NCI-H82 treated with DMSO at 0.1 percent for 48 hours (cell line): ENCODE results near the gene UPK1B.
A peak's percentile ranks its signal among the peaks of the same experiment; 100 is the strongest.
"Not testable (repeated sequence)": the region's sequence is repeated elsewhere in the genome, so short reads cannot be mapped to it uniquely, and the experiment has no call there.

Source experiments
- DNase-seq: peaks from one replicate; lab custom pipeline; 2025; ENCODE audit not compliant: unreplicated experiment; lab: John Stamatoyannopoulos, UW

The UPK1B gene

GRCh38 chr3:119173325-119173724 lies at the start of gene UPK1B:
Gene UPK1B, plus strand, starts transcription at chr3:119173598. Its CDS starts 13,144 bp downstream, at chr3:119186742.
- no peak for DNase-seq

DNA sequence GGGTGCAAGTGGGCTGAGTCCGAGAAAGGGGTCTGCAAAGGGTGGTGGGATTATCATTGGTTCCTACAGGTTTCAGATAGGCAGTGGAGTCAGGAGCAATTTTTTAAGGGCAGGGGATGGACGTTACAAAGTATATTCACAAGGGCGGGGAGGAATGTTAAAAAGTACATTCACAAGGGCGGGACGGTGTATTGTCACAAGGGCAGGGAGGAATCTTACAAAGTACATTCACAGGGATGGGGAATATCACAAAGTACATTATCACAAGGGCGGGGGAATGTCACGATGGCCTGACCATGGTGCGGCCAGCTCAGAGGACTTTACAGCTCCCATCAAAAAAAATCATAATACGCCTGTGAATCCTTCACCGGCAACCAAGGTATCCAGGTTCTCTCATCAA lies 48.1 kb upstream of the UPK1B start:
- no peak for DNase-seq

DNA sequence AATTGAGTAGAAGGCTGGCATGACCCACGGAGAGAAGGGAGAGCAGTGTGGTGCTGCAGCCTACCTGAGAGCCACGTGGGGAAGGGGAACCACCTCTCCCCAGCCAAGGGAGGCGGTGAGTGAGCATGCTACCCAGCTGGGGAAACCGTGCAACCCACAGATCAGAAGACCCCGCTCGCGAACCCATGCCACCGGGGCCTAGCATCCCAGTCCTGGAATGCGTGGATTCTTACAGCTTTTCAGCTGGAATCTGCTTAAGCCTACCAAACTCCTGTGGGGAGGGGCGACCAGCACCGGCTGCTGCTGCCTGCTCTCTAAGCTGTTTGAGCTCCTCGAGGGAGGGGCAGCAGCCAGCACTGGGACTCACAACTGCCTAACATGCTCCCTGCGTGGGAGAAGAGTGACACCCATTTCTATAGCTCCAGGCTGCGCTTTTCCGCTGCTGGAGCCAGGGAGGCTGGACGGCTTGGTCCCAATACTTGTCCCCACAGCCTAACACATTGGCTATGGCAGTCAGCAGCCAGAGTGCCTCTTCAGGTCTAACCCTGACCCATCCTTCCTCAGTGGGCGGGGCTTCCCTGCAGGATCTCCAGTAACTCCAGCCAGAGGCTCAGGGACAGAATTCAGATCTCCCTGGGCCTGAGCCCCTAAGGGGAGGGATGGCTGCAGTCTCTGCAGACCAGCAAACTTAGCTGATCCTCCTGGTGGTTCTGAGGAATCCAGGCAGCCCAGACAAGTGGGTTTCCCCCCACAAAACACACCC lies 47.5 kb upstream of the UPK1B start:
- peak; percentile 45 for DNase-seq

GRCh38 chr3:119130291-119130690 lies 43.1 kb upstream of the UPK1B start:
- not testable (repeated sequence) for DNase-seq

DNA sequence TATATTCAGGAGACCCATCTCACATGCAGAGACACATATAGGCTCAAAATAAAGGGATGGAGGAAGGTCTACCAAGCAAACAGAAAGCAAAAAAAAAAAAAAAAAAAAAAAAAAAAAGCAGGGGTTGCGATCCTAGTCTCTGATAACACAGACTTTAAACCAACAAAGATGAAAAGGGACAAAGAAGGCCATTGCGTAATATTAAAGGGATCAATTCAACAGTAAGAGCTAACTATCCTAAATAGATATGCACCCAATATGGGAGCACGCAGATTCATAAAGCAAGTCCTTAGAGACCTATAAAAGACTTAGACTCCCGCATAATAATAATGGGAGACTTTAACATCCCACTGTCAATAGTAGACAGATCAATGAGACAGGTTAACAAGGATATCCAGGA lies 41.1 kb upstream of the UPK1B start:
- DNase-seq: not testable (repeated sequence)

- DNase-seq: not testable (repeated sequence)
Measured at GRCh38 chr3:119139360-119139759, 34.0 kb upstream of the UPK1B start.

DNA sequence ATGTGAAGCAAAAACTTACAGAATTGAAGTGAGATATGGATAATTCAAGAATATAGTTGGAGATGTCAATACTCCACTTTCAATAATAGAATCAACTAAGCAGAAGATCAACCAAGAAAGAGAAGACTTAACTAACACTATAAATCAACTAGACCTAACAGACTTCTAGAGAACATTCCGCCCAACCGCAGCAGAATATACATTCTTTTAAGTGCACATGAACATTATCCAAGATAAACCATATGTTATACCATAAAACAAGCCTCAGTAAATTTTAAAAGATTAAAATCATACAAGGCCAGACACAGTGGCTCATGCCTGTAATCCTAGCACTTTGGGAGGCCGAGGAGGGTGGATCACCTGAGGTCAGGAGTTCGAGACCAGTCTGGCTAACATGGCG lies 32.9 kb upstream of the UPK1B start:
- DNase-seq: no peak

- no peak for DNase-seq
Measured at GRCh38 chr3:119145128-119145499, 28.3 kb upstream of the UPK1B start.

DNA sequence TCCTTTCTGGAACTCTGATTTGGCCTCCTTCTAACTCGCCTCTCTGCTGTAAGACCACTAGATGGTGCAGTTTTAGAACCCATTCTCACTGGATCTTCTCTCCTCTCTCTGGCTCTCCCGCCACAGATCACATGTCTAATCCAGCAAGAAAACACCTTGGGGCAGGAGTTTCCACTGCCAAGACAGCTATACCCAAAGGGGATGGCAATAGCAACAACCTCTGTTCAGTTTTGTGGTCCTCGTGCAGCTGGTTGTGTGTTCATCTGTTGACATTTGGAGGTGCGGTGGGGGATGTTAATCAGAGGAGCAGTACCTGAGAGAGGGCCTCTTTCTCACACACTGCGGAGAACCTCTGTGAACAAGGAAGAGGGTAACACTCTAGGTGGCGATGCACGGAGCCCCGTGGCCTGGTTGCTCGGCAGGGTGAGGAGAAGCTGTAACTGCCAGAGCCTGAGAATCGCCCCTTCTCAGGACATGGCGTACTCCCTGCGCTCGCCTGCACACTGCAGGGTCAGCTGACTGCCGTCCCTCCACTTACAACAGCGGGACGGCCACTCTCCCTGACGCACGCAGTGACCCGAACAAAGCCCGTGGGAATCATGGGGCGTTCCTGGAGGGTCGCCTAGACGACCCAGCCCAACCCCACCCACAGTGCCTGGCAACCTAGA lies 27.8 kb upstream of the UPK1B start, which contains the start of gene TEX55:
Gene TEX55 (plus strand): TSS at position 666 of the 668 bp plus-strand sequence. CDS start 25 bp downstream, outside the sequence.
- DNase-seq: peak; percentile 61

DNA sequence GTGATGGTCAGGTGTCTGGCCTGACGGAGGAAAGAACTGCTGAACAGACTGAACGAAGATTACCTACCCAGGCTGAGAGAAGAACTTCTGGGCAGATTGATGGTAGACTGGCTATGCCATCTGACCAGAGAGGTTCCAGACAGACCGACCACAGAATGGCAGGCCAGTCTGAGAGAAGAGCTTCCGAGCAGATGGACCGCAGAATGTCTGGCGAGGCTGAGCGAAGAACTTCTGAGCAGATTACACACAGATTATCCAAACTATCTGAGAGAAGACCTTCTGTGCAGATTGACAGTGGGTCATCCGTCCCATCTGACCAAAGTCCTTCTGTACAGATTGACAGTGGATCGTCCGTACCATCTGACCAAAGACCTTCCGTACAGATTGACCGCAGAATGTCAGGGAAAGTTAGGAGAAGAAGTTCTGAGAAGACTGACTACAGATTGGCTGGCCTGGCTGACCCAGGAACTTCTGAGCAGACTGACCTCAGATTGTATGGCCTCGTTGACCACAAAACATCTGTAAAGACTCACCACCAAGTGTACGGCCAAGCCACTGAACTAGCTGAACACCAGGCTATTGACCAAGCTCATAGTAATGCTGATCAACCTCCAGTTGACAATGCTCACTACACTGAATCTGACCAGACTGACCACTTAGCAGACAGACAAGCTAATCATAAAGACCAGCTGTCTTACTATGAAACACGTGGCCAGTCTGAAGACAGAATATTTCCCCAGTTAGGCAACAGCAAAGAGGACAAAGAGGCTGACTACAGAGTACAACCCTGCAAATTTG lies 26.6 kb upstream of the UPK1B start:
- DNase-seq: no peak

GRCh38 chr3:119147494-119147893 lies 25.9 kb upstream of the UPK1B start:
- DNase-seq: no peak

GRCh38 chr3:119148493-119149180 lies 24.8 kb upstream of the UPK1B start:
- no peak for DNase-seq

- DNase-seq: no peak
Measured at GRCh38 chr3:119149484-119149883, 23.9 kb upstream of the UPK1B start.

GRCh38 chr3:119156868-119157267 lies 16.5 kb upstream of the UPK1B start:
- DNase-seq: no peak

GRCh38 chr3:119157971-119158370 lies 15.4 kb upstream of the UPK1B start:
- no peak for DNase-seq

- DNase-seq: no peak
Measured at GRCh38 chr3:119160361-119160760, 13.0 kb upstream of the UPK1B start.

DNA sequence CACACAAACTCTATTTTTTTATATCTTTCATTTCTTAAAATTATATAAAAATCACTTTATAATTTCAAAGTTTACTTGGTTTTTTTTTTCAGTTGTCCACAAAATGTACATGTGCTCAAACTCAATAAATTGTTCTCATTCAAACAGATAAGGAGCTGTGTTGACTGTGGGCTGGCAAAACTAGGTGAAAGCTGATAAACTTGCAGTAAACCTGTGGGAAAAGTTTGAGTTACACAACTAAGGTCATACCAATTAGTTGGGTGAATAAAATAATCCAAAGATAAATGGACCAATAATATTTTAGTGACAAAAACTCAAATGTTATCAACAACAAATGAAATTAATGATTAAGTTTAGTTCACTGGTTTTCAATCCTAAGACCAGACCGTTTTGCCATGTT lies 12.6 kb upstream of the UPK1B start:
- DNase-seq: no peak

- no peak for DNase-seq
Measured at GRCh38 chr3:119161240-119161639, 12.2 kb upstream of the UPK1B start.

- DNase-seq: not testable (repeated sequence)
Measured at GRCh38 chr3:119164745-119165144, 8.7 kb upstream of the UPK1B start.

DNA sequence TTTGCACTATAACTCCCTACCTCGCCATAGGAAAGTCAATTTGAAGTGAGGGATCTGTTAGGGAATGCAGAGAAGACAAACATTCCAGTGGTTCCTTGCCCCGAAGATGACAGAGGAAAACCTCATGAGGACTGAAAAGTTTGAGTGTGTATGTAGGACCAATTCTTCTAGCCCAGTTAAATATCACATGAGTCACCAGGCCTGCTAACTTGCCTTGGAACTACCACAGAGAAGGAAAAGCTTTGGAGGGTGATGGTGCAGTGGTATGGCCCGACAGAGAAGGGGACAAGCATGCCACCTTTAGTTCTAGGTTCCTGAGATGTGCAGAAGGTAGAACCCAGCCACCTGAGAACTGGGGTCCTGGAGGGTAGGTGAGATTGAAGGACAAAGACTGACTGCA lies 2.6 kb upstream of the UPK1B start:
- no peak for DNase-seq
